A673 (cell line): Measurements from ENCODE around the gene HAAO. TPM values are rescaled to one million over a fixed set of nuclear protein-coding genes. Genes with fewer than 3 reads are reported as not detected.

Experiments
- BruUV-seq: library from RNA; stranded (reverse); fragments of 400-500 nt; replicated peaks from 2 replicates; lab custom pipeline; 2021; lab: Mats Ljungman, UMichigan
- CTCF ChIA-PET: fragments of 300-600 bp; sonication (Branson Sonifier 250); formaldehyde crosslinking; loops from one replicate; lab custom pipeline; 2022; ENCODE audit warnings: antibody characterized with exemption; lab: Charles Lee
- POLR2A ChIA-PET: fragments of 300-600 bp; sonication (Branson Sonifier 250); formaldehyde crosslinking; loops from one replicate; lab custom pipeline; 2022; ENCODE audit warnings: antibody characterized with exemption; ENCODE audit not compliant: low non-redundant PET; lab: Charles Lee
- DNase-seq: peaks from one replicate; pipeline ENCODE4 v3.0.0-alpha.2; 2015; ENCODE audit warnings: low spot score
- H3K27ac ChIP-seq: fragments of 200-600 bp; sonication (generic); 2 replicates; pipeline ENCODE4 v1.5.1; 2016; ENCODE audit warnings: mixed run types, low read depth, mild to moderate bottlenecking, mixed read lengths, antibody characterized with exemption, low read length; ENCODE audit not compliant: poor library complexity, severe bottlenecking
- H3K27me3 ChIP-seq: fragments of 200-600 bp; sonication (generic); replicated peaks from 2 replicates; pipeline ENCODE4 v1.6.1; 2017; ENCODE audit warnings: mixed run types, low read depth, mild to moderate bottlenecking, mixed read lengths, antibody characterized with exemption, low read length; ENCODE audit not compliant: insufficient read depth, poor library complexity
- H3K36me3 ChIP-seq: fragments of 200-600 bp; sonication (generic); 2 replicates; pipeline ENCODE4 v1.6.1; 2016; ENCODE audit warnings: mixed run types, mild to moderate bottlenecking, mixed read lengths, antibody characterized with exemption, low read length; ENCODE audit not compliant: insufficient read depth, poor library complexity, severe bottlenecking
- H3K4me1 ChIP-seq: fragments of 200-600 bp; sonication (generic); 2 replicates; pipeline ENCODE4 v1.6.1; 2017; ENCODE audit warnings: mixed run types, mild to moderate bottlenecking, mixed read lengths, antibody characterized with exemption, low read length; ENCODE audit not compliant: insufficient read depth, poor library complexity, severe bottlenecking
- H3K4me3 ChIP-seq: fragments of 200-600 bp; sonication (generic); 2 replicates; pipeline ENCODE4 v1.5.1; 2016; ENCODE audit warnings: low read depth, mixed run types, mild to moderate bottlenecking, mixed read lengths, low read length; ENCODE audit not compliant: poor library complexity, severe bottlenecking
- H3K9me3 ChIP-seq: fragments of 200-600 bp; sonication (generic); 2 replicates; pipeline ENCODE4 v1.6.1; 2016; ENCODE audit warnings: mixed run types, low read depth, mild to moderate bottlenecking, mixed read lengths, antibody characterized with exemption, low read length; ENCODE audit not compliant: poor library complexity, severe bottlenecking
- CTCF ChIP-seq: fragments of 300-800, 200-600 bp; sonication (generic); conservative IDR thresholded peaks from 2 replicates; pipeline ENCODE4 v1.5.1; 2017; ENCODE audit warnings: low read depth, mild to moderate bottlenecking, antibody characterized with exemption, low read length, moderate library complexity, mixed read lengths
- EZH2 ChIP-seq: fragments of 200-600 bp; sonication (generic); IDR thresholded peaks from 2 replicates; pipeline ENCODE4 v1.6.1; 2017; ENCODE audit warnings: borderline replicate concordance, low read depth, mild to moderate bottlenecking, mixed read lengths, antibody characterized with exemption, low read length; ENCODE audit not compliant: poor library complexity, severe bottlenecking
- intact Hi-C: fragments of 100-400 bp; cut with micrococcal nuclease; formaldehyde crosslinking; loops from one replicate; pipeline ENCODE4 v1.10.0; 2022; ENCODE audit not compliant: unreplicated experiment
- total RNA-seq: library from RNA; stranded (reverse); gene quantifications from 2 replicates; pipeline ENCODE4 v1.2.3, GENCODE V29; 2021

The HAAO gene
- total RNA-seq, 1 experiment from 2014 or later, result 2.4 TPM

- H3K4me3 ChIP-seq, result no peak overlapping the region
- BruUV-seq, result no TSS peak
- ChIA-PET POLR2A (no interaction called here), CTCF (no interaction called here)
- no peaks in the 10 kb centered on the region for H3K4me1 ChIP-seq
- intact Hi-C loops, result no loop called here
- H3K27me3 ChIP-seq, result no peaks in the 10 kb centered on the region
- no peaks in the 10 kb centered on the region for H3K36me3 ChIP-seq
- no peaks in the 10 kb centered on the region for H3K9me3 ChIP-seq
- no peak for TF ChIP-seq EZH2
- no peak for TF ChIP-seq CTCF
- DNase-seq, result no peak
- H3K27ac ChIP-seq, result no peak overlapping the region
Observed at GRCh38 chr2:42757981-42758740, 34.2 kb downstream of the HAAO start.

GRCh38 chr2:42756966-42757513 lies 35.3 kb downstream of the HAAO start:
- Histone ChIP-seq H3K36me3 (no peaks in the 10 kb centered on the region), H3K27me3 (no peaks in the 10 kb centered on the region), H3K9me3 (no peaks in the 10 kb centered on the region), H3K4me3 (no peak overlapping the region), H3K27ac (no peak overlapping the region), H3K4me1 (no peaks in the 10 kb centered on the region)
- ChIA-PET CTCF (no interaction called here), POLR2A (no interaction called here)
- intact Hi-C loops, result no loop called here
- TF ChIP-seq EZH2 (no peak), CTCF (no peak)
- DNase-seq, result no peak
- BruUV-seq, result no TSS peak

GRCh38 chr2:42756150-42756775 lies 36.1 kb downstream of the HAAO start:
- H3K27me3 ChIP-seq, result no peaks in the 10 kb centered on the region
- no TSS peak for BruUV-seq
- H3K4me3 ChIP-seq, result no peak overlapping the region
- no peaks in the 10 kb centered on the region for H3K4me1 ChIP-seq
- ChIA-PET POLR2A (no interaction called here), CTCF (no interaction called here)
- no peaks in the 10 kb centered on the region for H3K9me3 ChIP-seq
- intact Hi-C loops, result no loop called here
- no peaks in the 10 kb centered on the region for H3K36me3 ChIP-seq
- TF ChIP-seq CTCF (no peak), EZH2 (no peak)
- no peak overlapping the region for H3K27ac ChIP-seq
- DNase-seq, result no peak
